Spinal cord (tissue), 10 donors: ENCODE results near the gene NKD1. TPM values are rescaled to one million over a fixed set of nuclear protein-coding genes. Genes with fewer than 3 reads are reported as not detected.
"Not testable (repeated sequence)": the region's sequence is repeated elsewhere in the genome, so short reads cannot be mapped to it uniquely, and the experiment has no call there.

Experiments used
- DNase-seq, 6 donors: peaks; one replicate each; pipeline versions ENCODE4 v3.0.0 to v3.0.0-alpha.2; 2013 to 2015; ENCODE audit warnings: low spot score in 6 of 6, low read depth in 4 of 6
- H3K27ac ChIP-seq: one replicate; pipeline ENCODE4 v1.5.1; 2013; ENCODE audit warnings: low read depth, low read length, control low read depth
- H3K27me3 ChIP-seq: one replicate; pipeline ENCODE4 v1.6.1; 2013; ENCODE audit warnings: low read length; ENCODE audit not compliant: control insufficient read depth, insufficient read depth
- H3K36me3 ChIP-seq: one replicate; pipeline ENCODE4 v1.6.1; 2013; ENCODE audit warnings: low read length; ENCODE audit not compliant: control insufficient read depth, insufficient read depth
- H3K4me1 ChIP-seq: one replicate; pipeline ENCODE4 v1.6.1; 2013; ENCODE audit warnings: low read length; ENCODE audit not compliant: control insufficient read depth, insufficient read depth
- H3K4me3 ChIP-seq: one replicate; pipeline ENCODE4 v1.5.1; 2013; ENCODE audit warnings: low read depth, low read length, control low read depth
- H3K9me3 ChIP-seq: one replicate; pipeline ENCODE4 v1.6.1; 2013; ENCODE audit warnings: low read length; ENCODE audit not compliant: control insufficient read depth, insufficient read depth
- WGBS: methylation state at CpG from one replicate; pipeline ENCODE4 v1.1.5; 2013; ENCODE audit warnings: missing lambda C conversion rate; ENCODE audit not compliant: insufficient coverage; 5-methylcytosine and 5-hydroxymethylcytosine counted together
- long read RNA-seq, 4 donors: transcript quantifications; one replicate each; lab custom pipeline, GENCODE V29; 2026
- polyA plus RNA-seq, 2 donors: library from polyadenylated mRNA; unstranded; fragments of 120-200 nt; gene quantifications; one replicate each; pipeline ENCODE4 v1.2.1, GENCODE V29; 2013; ENCODE audit not compliant: insufficient read length in 2 of 2
- total RNA-seq, 2 donors: library from RNA; depleted of rRNA in 1 of 2; stranded (reverse); fragments of 120-200 nt in 1 of 2; fragments of >200 nt in 1 of 2; gene quantifications; one replicate each; pipeline versions ENCODE4 v1.2.3 to v1.2.4, GENCODE V29; 2013 to 2014
- donor health status: healthy.

The NKD1 gene
- 10 to 100 TPM in 1 of 2 donors, 1 to 10 TPM in 1; 6.7 to 33.8 TPM for total RNA-seq
- polyA plus RNA-seq, result 10 to 100 TPM; 22.5 to 28.8 TPM
- long read RNA-seq, donor 1, full-length matches to known transcripts, result 7 of 7 reads
- long read RNA-seq, donor 1, partial matches to known transcripts, result 0 of 7 reads
- long read RNA-seq, donor 1, other reads (novel, unspliced or antisense), result 0 of 7 reads
- long read RNA-seq, donor 2, partial matches to known transcripts, result 5 of 5 reads
- long read RNA-seq, donor 2, other reads (novel, unspliced or antisense), result 0 of 5 reads
- long read RNA-seq, donor 3, full-length matches to known transcripts, result 6 of 6 reads
- long read RNA-seq, donor 3, partial matches to known transcripts, result 0 of 6 reads
- long read RNA-seq, donor 3, other reads (novel, unspliced or antisense), result 0 of 6 reads
- long read RNA-seq, donor 4, full-length matches to known transcripts, result 11 of 28 reads
- long read RNA-seq, donor 4, partial matches to known transcripts, result 17 of 28 reads
- long read RNA-seq, donor 4, other reads (novel, unspliced or antisense), result 0 of 28 reads

GRCh38 chr16:50548125-50548908, at the start of gene NKD1:
NKD1 (plus strand) TSS chr16:50548396; CDS start chr16:50548554, 158 bp downstream.
- Histone ChIP-seq H3K9me3 (no peaks in the 10 kb centered on the region), H3K27ac (no peak within 1 kb of the TSS), H3K27me3 (peaks cover 9% of the 10 kb centered on the region), H3K4me1 (peaks cover 45% of the 10 kb centered on the region), H3K4me3 (peak within 1 kb of the TSS; percentile 54), H3K36me3 (peaks cover 3% of the 10 kb centered on the region)
- peak in 5 of 6 donors; percentile 64 to 94 (median 78) for DNase-seq
- under 1% methylated on average over 112 of the region's 113 CpGs for WGBS

GRCh38 chr16:50498431-50499155, 49.6 kb upstream of the NKD1 start:
- no peaks in the 10 kb centered on the region for H3K27me3 ChIP-seq
- no peak overlapping the region for H3K4me3 ChIP-seq
- H3K4me1 ChIP-seq, result peaks cover 13% of the 10 kb centered on the region
- peak in 1 of 6 donors; percentile 30 for DNase-seq
- H3K36me3 ChIP-seq, result no peaks in the 10 kb centered on the region
- H3K27ac ChIP-seq, result no peak overlapping the region
- peaks cover 1% of the 10 kb centered on the region for H3K9me3 ChIP-seq
- 41% methylated on average over 5 of the region's 12 CpGs for WGBS

DNA sequence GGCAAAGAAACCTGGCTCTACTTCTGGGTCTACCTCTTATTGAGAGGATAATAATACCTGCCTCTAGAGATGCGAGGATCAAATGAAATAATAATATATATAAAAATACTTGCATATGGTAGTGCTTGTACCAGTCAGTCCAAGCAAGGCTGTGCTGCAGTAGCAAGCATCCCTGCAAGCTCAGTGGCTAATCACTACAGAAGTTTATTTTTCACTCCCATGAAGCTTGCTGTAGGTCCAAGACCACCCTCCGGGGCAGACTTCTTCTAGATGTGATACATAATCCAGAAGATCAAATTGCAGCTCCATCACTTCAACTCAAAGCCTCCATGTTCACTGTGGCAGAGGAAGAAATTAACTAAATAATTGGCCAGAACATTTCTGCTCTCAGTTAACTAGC, 48.9 kb upstream of the NKD1 start:
- no peaks in the 10 kb centered on the region for H3K27me3 ChIP-seq
- no peak overlapping the region for H3K4me3 ChIP-seq
- H3K9me3 ChIP-seq, result peaks cover 1% of the 10 kb centered on the region
- no peak overlapping the region for H3K27ac ChIP-seq
- WGBS, result no CpG with 5 or more reads among the region's 2 CpGs
- no peak for DNase-seq
- peaks cover 16% of the 10 kb centered on the region for H3K4me1 ChIP-seq
- no peaks in the 10 kb centered on the region for H3K36me3 ChIP-seq

DNA sequence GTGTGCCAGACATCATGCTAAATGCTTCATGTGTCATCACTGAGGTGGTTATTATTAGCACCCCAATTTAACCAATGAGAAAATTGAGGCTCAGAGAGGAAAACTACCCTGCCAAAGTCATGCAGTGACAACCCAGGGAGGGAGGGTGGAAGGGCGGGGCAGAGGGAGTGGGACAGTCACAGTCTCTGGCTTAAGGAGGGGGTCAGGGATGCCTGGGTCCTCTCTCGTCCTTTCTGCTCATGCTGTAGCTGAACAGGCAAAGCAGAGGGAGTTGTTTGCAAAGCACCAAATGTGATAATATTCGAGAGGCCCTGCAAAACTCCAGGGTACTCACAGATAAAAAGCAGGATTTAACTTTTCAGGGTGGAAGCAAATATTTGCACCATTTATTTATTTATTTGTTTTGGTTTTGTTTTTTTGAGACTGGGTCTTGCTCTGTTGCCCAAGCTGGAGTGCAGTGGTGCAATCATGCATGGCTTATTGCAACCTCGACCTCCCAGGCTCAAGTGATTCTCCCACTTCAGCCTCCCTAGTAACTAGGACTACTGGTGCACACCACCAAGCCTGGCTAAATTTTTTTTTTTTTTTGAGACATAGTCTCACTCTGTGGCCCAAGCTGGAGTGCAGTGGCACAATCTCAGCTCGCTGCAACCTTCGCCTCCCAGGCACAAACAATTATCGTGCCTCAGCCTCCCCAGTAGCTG, 47.9 kb upstream of the NKD1 start:
- no peak for DNase-seq
- Histone ChIP-seq H3K9me3 (peaks cover 1% of the 10 kb centered on the region), H3K27ac (no peak overlapping the region), H3K4me1 (peaks cover 16% of the 10 kb centered on the region), H3K36me3 (no peaks in the 10 kb centered on the region), H3K27me3 (no peaks in the 10 kb centered on the region), H3K4me3 (no peak overlapping the region)
- WGBS, result 98% methylated on average over 5 of the region's 7 CpGs

- no peak overlapping the region for H3K27ac ChIP-seq
- 100% methylated on average over 1 of the region's 2 CpGs for WGBS
- H3K4me1 ChIP-seq, result peaks cover 20% of the 10 kb centered on the region
- H3K27me3 ChIP-seq, result no peaks in the 10 kb centered on the region
- no peak overlapping the region for H3K4me3 ChIP-seq
- peaks cover 1% of the 10 kb centered on the region for H3K9me3 ChIP-seq
- DNase-seq, result no peak
- H3K36me3 ChIP-seq, result no peaks in the 10 kb centered on the region
Measured at GRCh38 chr16:50501251-50501650, 46.9 kb upstream of the NKD1 start.

- H3K36me3 ChIP-seq, result no peaks in the 10 kb centered on the region
- no peak overlapping the region for H3K4me3 ChIP-seq
- WGBS, result 81% methylated on average over 3 of the region's 5 CpGs
- H3K27me3 ChIP-seq, result no peaks in the 10 kb centered on the region
- peaks cover 1% of the 10 kb centered on the region for H3K9me3 ChIP-seq
- peaks cover 21% of the 10 kb centered on the region for H3K4me1 ChIP-seq
- no peak for DNase-seq
- H3K27ac ChIP-seq, result no peak overlapping the region
Measured at GRCh38 chr16:50501986-50502615, 46.1 kb upstream of the NKD1 start.

- Histone ChIP-seq H3K27ac (no peak overlapping the region), H3K27me3 (no peaks in the 10 kb centered on the region), H3K4me1 (peaks cover 21% of the 10 kb centered on the region), H3K9me3 (peaks cover 1% of the 10 kb centered on the region), H3K36me3 (no peaks in the 10 kb centered on the region), H3K4me3 (no peak overlapping the region)
- WGBS, result 75% methylated on average over 6 of the region's 10 CpGs
- DNase-seq, result peak in 1 of 6 donors; percentile 25
Measured at GRCh38 chr16:50502616-50503011, 45.6 kb upstream of the NKD1 start.

DNA sequence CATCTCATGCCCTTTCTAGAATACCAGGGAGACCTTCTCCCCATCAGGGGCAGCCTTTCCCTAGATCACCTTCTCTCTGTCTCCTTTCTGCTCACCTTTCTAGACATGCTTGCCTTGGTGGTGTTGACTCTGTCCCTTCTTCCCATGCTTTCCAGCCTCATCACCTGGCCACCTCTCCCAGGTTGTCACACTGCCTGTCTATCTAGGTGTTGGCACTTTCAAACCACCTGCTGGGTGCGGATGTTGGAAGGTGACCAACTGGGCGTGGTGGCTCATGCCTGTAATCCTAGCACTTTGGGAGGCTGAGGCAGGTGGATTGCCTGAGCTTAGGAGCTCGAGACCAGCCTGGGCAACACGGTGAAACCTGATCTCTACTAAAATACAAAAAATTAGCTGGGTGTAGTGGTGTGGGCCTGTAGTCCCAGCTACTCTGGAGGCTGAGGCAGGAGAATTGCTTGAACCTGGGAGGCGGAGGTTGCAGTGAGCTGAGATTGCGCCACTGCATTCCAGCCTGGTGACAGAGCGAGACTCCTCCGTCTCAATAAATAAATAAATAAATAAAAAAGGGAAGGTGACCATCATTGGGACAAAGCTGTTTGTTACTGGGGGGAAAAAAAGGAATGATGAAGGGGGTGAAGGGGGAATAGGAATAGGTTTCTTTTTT, 44.2 kb upstream of the NKD1 start:
- not testable (repeated sequence) for H3K27ac ChIP-seq, H3K4me3 ChIP-seq, H3K27me3 ChIP-seq, DNase-seq, H3K36me3 ChIP-seq, H3K9me3 ChIP-seq
- H3K4me1 ChIP-seq, result peaks cover 17% of the 10 kb centered on the region
- 93% methylated on average over 2 of the region's 8 CpGs for WGBS
